ENCODE measurements around the gene NUBPL.

NUBPL gene

DNA sequence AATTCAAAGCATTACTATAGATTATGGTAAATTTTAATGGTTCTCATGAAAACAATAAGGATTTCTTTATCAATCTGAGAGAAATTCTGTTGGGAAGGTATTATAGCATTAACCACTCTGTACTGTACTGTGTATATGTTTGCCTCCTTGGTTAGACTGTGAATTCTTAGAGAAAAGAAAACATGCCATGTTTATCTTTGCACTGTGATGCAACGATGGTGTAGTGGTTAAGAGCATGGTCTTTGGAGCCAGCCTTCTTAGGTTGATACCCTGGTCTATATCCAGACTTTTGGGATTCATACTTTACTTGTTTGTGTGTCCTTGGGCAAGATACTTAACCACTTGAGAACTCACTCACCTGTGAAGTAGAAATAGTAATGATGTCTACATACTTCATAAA, 32.2 kb upstream of the NUBPL start:
- TF ChIP-seq CREB1 (IDR thresholded peaks at IDR 0.05; ENCODE audit: low read depth), result no peak
- no peak for TF ChIP-seq EGR1 (IDR thresholded peaks at IDR 0.05)
- TF ChIP-seq YY1 (IDR thresholded peaks at IDR 0.05; ENCODE audit: low read depth), result no peak
- no peak for TF ChIP-seq TEAD4 (IDR thresholded peaks at IDR 0.05)
- no peak for TF ChIP-seq TAF1 (IDR thresholded peaks at IDR 0.05; ENCODE audit: low read depth)
- TF ChIP-seq FOXM1 (IDR thresholded peaks at IDR 0.05; ENCODE audit: borderline replicate concordance, low read depth), result no peak
- TF ChIP-seq, protein P1, sequence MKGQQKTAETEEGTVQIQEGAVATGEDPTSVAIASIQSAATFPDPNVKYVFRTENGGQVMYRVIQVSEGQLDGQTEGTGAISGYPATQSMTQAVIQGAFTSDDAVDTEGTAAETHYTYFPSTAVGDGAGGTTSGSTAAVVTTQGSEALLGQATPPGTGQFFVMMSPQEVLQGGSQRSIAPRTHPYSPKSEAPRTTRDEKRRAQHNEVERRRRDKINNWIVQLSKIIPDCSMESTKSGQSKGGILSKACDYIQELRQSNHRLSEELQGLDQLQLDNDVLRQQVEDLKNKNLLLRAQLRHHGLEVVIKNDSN (IDR thresholded peaks at IDR 0.05), result no peak

DNA sequence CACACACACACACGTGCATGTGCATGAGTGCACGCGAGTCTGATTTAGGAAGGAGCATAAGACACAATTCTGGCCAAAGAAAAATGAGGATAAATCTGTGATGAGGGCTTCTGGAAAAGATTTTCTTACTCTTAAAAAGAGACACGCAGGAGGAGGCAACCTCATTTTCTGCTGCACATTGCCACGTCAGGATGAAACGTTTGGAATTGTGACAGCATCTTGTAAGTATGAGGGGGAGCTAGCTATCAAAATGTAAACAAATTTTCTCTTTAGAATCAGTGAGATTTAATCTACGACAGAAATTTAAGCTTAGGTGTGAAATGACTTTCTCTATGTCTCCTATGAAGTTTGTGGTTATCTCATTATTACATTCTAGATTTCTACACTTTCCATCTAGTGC, 31.1 kb upstream of the NUBPL start:
- no peak for TF ChIP-seq CEBPB (IDR thresholded peaks at IDR 0.05)
- TF ChIP-seq NFIC (IDR thresholded peaks at IDR 0.05), result no peak
- no peak for TF ChIP-seq TAF1 (IDR thresholded peaks at IDR 0.05; ENCODE audit: low read depth)
- TF ChIP-seq, protein P2, sequence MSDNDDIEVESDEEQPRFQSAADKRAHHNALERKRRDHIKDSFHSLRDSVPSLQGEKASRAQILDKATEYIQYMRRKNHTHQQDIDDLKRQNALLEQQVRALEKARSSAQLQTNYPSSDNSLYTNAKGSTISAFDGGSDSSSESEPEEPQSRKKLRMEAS (IDR thresholded peaks at IDR 0.05), result no peak
- TF ChIP-seq TCF12 (IDR thresholded peaks at IDR 0.05; ENCODE audit: low read depth), result no peak
- TF ChIP-seq, protein P3, sequence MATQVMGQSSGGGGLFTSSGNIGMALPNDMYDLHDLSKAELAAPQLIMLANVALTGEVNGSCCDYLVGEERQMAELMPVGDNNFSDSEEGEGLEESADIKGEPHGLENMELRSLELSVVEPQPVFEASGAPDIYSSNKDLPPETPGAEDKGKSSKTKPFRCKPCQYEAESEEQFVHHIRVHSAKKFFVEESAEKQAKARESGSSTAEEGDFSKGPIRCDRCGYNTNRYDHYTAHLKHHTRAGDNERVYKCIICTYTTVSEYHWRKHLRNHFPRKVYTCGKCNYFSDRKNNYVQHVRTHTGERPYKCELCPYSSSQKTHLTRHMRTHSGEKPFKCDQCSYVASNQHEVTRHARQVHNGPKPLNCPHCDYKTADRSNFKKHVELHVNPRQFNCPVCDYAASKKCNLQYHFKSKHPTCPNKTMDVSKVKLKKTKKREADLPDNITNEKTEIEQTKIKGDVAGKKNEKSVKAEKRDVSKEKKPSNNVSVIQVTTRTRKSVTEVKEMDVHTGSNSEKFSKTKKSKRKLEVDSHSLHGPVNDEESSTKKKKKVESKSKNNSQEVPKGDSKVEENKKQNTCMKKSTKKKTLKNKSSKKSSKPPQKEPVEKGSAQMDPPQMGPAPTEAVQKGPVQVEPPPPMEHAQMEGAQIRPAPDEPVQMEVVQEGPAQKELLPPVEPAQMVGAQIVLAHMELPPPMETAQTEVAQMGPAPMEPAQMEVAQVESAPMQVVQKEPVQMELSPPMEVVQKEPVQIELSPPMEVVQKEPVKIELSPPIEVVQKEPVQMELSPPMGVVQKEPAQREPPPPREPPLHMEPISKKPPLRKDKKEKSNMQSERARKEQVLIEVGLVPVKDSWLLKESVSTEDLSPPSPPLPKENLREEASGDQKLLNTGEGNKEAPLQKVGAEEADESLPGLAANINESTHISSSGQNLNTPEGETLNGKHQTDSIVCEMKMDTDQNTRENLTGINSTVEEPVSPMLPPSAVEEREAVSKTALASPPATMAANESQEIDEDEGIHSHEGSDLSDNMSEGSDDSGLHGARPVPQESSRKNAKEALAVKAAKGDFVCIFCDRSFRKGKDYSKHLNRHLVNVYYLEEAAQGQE (IDR thresholded peaks at IDR 0.05; ENCODE audit: low read depth), result no peak
- TF ChIP-seq EGR1 (IDR thresholded peaks at IDR 0.05), result no peak
- no peak for TF ChIP-seq YY1 (IDR thresholded peaks at IDR 0.05; ENCODE audit: low read depth)
- no peak for TF ChIP-seq TEAD4 (IDR thresholded peaks at IDR 0.05)
- TF ChIP-seq ZBTB7A (IDR thresholded peaks at IDR 0.05; ENCODE audit: low read depth), result no peak

DNA sequence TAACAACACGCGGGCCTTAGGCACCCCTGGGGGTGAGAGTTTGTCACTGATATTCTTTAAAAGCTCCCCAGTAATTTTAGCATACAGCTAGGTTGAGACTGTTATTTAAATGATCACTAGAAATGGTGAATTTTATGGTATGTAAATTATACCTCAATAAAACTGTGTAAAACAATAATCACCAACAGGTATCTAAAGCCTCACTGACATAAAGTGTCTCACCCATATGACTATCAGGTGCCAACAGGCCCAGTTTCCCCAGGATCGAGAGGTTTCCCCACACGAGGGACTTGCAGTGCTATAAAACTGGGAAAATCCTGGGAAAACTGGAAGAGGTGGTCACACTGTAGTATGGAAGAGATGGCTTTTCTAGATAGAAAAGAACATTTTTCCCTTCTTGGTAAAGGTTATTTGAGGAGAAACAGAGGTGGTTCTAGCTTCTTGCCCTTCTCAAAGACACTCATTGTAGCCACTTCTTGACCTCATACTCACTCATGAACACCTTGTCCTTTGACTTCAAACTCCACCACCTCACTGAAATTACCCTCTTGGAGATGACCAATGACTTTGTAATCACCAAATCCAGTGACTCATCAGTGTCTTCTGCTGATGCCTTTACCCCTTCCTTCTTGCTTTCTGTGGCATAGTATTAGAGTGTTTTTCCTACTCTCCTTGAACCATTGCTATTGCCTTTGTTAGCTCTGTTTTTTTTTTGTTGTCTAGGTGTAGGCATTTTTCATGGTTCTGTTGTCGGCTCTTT, 24.8 kb upstream of the NUBPL start:
- TF ChIP-seq CREB1 (IDR thresholded peaks at IDR 0.05; ENCODE audit: low read depth) (no peak), EGR1 (IDR thresholded peaks at IDR 0.05) (no peak), FOXM1 (IDR thresholded peaks at IDR 0.05; ENCODE audit: borderline replicate concordance, low read depth) (no peak), CEBPB (IDR thresholded peaks at IDR 0.05) (no peak), ZBTB7A (IDR thresholded peaks at IDR 0.05; ENCODE audit: low read depth) (no peak), TAF1 (IDR thresholded peaks at IDR 0.05; ENCODE audit: low read depth) (no peak), RAD21 (IDR thresholded peaks at IDR 0.05; ENCODE audit: low read depth) (no peak), EP300 (IDR thresholded peaks at IDR 0.05; ENCODE audit: borderline replicate concordance) (no peak), TEAD4 (IDR thresholded peaks at IDR 0.05) (no peak)
- TF ChIP-seq, protein P1 (IDR thresholded peaks at IDR 0.05), result no peak
- TF ChIP-seq, protein P3 (IDR thresholded peaks at IDR 0.05; ENCODE audit: low read depth), result no peak
- TF ChIP-seq, protein P2 (IDR thresholded peaks at IDR 0.05), result no peak

DNA sequence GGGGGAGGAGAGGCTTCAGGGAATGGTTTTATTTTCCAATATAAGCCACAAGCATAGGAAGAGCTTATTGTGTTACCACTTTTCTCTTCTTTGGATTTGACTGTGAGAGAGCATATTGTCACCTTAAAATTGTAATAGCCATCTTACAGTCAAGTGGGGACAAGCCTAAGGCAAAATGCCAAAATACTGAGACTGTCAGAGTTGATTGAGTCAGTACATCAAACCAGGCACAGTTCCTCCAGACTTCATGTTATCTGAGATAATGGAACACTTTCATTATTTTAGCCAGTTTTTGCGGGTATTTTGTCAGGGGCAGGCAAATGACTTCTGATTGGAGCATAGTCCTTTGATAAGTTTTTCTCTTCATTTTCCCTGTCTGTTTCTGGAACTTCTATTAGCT, 19.5 kb upstream of the NUBPL start:
- TF ChIP-seq, protein P1 (IDR thresholded peaks at IDR 0.05), result no peak
- TF ChIP-seq FOXM1 (IDR thresholded peaks at IDR 0.05; ENCODE audit: borderline replicate concordance, low read depth), result no peak

DNA sequence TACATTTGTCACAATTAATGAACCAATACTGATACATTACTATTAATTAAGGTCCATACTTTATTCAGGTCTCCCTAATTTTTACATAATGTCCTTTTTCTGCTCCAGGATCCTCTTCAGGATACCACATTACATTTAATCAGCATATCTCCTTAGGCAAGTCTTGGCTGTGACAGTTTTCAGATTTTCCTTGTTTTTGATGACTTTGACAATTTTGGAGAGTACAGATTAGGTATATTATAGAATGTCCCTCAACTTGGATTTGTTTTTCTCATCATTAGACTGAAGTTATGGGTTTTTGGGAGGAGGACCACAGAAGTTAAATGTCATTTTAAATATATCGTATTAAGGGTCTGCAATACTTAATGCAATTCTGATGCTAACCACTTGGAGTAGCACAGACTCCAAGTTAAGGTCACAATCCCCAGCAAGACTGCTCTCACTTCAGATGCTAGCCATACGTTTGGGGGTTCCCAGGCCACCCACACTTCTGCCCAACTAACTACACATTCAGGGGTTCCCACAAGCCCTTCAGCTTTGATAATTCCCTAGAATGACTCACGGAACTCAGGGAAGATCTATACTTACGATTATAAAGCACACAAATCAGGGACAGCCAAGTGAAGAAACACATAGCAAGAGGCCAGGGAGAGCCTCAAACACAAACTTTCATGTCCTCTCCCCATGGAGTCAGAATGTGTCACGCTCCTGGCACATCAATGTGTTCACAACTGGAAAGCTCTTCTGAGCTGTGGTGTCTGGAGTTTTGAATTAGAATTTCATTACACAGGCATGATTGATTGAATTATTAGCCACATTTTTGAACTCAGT, 17.0 kb upstream of the NUBPL start:
- TF ChIP-seq RAD21 (IDR thresholded peaks at IDR 0.05; ENCODE audit: low read depth), result peak; percentile 23; the same call in 1 of the 2 replicates
- no peak for TF ChIP-seq FOXM1 (IDR thresholded peaks at IDR 0.05; ENCODE audit: borderline replicate concordance, low read depth)
